Ramos (cell line): ENCODE data around the gene TGM2.
"Not testable (repeated sequence)": the region's sequence is repeated elsewhere in the genome, so short reads cannot be mapped to it uniquely, and the experiment has no call there.

Experiments
- in situ Hi-C: fragments of 300-500 bp; cut with MboI; formaldehyde crosslinking; loops from one replicate; pipeline ENCODE4 v1.14.3; 2022; ENCODE audit warnings: low sequenced_read_pairs; ENCODE audit not compliant: unreplicated experiment

The TGM2 gene

DNA sequence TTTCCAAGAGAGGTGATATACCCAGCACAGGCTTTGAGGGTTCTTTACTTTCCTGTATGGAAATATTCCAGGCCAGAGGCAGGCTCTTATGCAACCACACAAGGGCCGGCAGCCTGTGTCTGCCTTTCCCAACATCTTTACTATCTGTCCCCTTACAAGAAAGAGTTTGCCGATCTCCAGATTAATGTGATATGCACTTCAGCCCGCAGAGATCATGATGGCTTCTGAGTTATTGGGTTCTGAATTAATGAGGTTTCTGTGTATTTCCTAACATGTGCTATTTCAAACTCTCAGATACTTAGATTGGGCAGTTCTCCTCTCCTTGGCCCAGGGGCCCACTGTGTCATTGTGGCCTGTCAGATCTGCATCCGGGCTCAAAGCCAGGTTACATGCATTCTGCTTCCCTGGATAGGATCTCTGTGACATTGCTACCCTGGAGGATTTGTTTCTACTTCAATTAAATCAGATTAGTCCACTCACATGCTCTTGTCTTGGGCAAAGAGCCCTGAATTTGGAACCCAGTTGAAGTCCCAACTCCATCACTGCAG is 56.6 kb downstream of the TGM2 start:
- in situ Hi-C loops, result no loop called here

DNA sequence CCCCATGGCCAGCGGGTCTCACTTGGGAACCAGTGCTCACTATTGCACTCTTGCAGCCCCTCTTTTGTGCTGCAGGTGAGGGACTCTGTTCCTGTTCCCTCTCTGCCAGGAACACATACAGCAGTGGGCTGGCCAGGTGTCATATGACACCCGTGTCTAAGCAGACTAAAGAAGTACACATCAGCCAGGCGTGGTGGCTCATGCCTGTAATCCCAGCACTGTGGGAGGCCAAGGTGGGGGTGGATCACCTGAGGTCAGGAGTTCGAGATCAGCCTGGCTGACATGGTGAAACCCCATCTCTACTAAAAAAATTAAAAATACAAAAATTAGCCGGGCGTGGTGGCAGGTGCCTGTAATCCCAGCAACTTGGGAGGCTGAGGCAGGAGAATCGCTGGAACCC is 57.2 kb downstream of the TGM2 start:
- in situ Hi-C loops, result not testable (repeated sequence)

DNA sequence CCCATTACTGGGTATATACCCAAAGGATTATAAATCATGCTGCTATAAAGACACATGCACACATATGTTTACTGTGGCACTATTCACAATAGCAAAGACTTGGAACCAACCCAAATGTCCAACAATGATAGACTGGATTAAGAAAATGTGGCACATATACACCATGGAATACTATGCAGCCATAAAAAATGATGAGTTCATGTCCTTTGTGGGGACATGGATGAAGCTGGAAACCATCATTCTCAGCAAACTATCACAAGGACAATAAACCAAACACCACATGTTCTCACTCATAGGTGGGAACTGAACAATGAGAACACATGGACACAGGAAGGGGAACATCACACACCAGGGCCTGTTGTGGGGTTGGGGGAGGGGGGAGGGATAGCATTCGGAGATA is 57.7 kb downstream of the TGM2 start:
- in situ Hi-C loops, result not testable (repeated sequence)

DNA sequence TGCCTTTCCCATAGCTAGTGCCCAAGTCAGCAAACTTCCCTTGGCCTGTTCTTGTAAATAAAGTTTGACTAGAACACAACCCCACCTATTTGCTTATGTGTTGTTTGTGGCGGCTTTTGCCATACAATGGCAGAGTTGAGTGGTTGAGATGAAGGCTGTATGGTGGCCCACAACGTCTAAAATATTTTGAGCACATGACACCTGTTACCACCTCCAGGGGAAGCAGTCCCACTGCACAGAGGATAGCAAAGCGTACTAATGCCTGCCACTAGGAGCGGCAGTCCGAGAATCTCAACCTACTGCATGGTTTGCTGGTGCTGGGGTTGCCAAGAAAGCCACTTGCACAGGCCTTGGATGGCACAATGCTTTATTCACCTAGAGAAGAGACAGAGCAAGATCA is 58.6 kb downstream of the TGM2 start:
- in situ Hi-C loops, result no loop called here

DNA sequence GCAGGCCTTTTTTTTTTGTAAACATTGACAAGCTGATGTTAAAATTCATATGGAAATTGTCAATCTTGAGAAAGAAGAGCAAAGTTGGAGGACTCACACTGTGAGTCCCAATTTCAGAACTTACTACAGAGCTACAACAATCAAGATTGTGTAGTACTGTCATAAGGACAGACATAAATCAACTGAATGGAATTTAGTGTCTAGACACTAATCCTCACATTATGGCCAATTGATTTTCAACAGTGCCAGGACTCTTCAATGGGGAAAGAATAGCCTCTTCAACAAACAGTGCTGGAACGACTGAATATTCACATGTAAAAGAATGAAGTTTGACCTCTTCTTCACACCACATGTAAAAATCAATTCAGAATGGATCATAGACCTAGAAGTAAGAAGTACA is 60.8 kb downstream of the TGM2 start:
- in situ Hi-C loops, result no loop called here

DNA sequence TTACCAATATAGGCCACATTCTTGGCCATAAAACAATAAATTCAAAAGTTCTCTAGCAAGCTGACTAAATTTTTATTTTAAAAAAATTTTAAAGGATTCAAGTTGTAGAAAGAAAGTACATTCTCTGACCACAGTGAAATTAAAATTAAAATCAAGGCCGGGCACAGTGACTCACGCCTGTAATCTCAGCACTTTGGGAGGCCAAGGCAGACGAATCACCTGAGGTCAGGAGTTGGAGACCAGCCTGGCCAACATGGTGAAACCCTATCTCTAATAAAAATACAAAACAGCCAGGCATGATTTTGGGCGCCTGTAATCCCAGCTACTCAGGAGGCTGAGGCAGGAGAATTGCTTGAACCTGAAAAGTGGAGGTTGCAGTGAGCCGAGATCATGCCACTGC is 62.9 kb downstream of the TGM2 start:
- in situ Hi-C loops, result not testable (repeated sequence)

DNA sequence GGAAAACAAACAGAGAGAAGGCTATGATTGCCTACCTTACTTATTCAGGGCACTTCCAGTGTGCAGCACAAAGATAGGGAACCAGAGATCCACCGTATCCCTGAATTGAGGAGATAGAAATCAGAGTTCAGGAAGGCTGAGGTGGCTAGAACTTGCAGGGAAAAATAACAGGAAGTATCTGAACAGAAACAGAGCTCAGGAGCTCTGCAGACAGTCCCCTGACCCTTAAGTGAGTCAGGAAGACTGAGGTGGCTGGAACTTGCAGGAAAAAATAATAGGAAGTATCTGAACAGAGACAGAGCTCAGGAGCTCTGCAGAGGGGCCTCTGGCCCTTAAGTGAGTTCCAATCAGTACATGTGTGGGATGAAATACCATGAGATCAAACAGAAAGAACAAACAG is 66.1 kb downstream of the TGM2 start:
- in situ Hi-C loops, result no loop called here

DNA sequence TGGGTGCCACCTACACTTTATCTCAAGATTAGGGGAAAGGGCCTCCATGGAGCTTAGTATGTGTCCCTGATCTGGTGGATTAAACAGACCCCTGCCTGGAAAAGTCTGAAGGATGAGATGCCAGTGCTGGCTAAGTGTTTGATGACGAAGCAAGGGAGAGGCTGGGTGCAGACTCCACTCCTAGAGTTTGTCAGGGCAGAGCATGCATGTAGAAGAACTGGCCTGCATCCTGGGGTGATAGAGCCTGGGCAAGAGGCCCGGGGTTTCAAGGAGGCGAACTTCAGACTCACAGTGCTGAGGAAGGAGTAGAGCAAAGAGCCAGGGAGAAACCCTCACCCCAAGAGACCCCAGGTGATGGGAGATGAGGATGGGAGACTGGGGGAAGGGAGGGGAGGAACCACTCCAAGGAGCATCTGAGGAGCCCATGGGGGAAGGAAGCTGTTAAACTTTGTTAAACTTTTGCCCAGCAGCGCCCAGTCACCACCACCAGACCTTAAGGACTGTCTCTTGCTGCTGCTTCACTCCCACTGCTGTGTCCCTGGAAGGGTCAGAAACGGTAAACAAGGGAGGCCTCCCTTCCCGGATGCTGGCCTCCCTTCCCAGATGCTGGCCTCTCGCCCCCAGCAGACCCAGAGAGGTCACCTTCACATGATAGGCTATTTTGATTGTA is 69.9 kb downstream of the TGM2 start:
- in situ Hi-C loops, result no loop called here

DNA sequence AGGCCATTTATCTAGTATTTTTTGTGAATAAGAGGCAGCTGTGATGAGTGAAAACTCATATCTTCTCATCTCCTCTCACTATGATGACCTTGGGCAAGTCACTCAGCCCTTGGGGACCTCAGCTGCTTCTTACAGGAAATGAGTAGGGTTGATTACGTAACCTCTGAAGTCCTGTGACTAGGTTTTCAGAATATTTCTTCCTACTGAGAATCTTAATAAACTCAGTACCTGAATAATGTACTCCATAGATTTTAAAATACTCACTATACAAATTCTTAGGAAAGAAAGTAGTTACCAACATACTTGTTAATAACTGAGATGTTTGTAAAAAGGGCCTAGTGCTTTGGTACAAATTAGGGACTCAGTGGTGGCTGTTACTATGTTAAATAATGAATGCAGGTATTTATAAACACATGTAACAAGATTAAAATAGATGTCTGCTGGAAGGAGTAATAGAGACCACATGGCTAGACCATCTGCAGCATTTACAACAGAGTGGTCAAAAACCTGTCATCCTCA is 70.6 kb downstream of the TGM2 start:
- in situ Hi-C loops, result no loop called here

DNA sequence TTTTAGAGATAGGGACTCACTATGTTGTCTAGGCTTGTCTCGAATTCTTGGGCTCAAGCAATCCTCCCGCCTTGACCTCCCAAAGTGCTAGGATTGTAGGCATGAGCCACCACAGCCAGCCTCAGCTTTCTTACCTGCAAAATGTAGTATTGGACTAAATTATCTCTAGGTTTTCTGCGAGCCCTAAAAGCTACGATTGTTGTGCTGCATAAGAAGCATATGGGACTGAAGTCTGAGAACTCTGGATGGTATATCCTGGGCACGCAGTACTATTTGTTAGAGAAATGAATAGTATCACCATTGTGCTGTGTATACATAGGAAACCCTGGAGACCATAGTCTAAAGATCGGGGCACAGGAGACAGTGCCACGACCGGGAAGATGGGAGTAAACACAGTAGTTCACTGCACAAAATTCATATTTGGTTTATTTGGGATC is 71.4 kb downstream of the TGM2 start:
- in situ Hi-C loops, result no loop called here

DNA sequence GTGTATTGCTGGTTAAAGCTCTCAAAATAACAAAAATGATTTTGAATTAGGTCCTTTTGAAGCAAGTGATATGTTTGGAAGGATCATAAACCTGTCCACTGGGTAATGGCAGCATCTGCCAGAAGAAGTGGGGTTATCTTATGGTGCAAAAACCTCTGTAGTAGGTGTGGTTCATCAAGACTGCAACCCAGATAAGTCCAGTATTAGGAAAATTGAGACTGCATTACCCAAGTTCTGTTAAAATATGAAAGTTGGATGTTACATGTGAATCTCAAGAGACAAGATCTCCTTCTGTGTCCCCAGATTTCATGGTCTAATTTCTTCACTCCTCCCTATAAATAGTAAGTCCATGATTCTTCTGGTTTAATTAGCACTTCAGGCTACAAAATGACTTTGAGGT is 72.2 kb downstream of the TGM2 start:
- in situ Hi-C loops, result no loop called here

DNA sequence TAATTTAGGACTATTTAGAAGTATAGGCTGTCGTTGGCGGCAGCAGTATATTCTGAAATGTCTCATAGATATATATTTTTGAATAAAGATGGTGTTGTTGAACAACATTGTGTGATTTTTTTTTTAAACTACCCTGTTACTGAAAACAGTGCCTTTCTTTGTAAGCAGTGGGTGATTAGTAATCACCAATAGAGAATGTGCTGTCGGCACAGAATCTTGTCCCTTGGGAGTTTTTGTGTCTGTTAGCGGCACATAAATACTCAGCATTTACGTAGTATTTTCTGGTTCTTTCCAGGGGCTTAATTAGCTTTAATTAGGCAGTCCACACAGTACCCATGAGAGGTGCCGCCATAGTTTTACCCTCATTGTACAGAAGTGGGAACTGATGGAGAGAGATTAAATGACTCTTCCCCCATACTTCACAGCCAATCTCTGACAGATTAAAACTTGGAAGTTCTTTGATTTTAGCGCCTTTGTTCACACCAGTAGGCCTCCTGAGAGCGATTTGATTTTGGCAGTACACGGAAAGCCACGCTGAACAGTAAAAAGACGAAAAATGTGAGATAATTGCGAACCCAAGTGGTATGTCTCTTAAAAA is 72.7 kb downstream of the TGM2 start:
- in situ Hi-C loops, result no loop called here

DNA sequence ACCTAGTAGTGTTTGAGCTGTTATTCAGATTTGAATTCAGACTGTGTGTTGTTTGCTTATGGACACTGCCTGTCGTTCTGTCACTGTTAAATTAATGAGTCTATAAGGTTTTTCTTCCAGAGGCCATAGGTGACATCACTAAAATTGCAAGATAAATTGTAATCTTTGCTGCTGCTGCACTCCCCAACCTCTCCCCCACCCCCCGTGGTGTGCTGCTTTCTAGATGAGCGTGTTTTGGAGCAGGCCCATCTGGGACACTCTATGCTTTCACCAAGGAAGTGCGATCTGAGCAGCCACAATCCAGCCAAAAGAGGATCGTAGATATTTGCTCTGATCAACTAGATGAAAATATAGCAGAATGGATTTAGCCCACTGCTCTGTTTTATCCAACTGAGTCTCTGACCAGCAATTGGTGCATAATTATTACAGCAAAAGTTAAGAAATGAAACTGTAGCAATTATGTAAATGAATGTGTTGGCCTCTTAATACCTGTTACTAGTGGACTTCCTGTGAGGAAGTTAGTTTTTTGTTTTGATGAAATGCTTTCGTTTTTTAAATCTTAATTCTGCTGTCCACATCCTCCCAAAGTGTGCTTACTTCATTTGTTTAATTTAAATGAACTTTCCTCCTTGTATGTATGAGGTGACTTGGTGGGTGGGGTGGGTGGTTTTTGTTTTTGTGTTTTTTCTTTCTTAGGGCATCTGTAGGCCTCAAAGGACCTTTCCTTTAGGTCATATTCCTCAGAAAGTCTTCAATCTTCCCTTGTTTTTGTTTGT is 73.4 kb downstream of the TGM2 start:
- in situ Hi-C loops, result no loop called here

DNA sequence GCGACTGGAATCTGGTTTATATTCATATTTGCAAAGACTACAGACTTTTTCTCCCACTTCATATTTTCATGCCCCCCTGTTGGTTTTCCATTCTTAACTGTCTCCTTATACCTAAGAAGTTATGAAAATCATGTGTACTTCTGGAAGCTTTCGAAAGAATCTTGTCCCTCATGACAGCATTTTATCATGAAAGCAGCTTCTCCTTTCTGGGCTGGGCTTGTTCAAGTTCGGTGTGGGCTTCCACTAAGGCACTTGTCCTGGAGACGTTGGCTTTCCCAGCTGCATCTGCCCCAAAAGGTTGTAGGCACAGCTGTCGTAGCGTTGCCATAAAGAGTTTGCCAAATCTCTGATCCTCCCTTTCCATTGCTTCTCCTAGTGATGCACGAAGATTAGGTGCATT is 75.0 kb downstream of the TGM2 start:
- in situ Hi-C loops, result no loop called here

DNA sequence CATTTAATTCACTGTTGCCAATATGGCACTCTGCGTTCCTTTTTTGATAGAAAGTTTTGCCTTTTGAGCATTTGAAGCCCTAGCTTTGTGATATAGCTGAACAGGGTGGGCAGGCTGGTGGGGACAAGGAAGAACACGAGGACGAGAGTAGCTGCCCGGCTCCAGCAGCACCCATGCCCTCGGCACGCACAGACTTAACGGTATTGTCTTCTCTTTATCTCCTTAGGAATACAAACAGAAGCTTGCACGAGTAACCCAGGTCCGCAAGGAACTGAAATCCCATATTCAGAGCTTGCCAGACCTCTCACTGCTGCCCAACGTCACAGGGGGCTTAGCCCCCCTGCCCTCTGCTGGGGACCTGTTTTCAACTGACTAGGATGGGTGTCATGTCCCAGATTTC is 75.6 kb downstream of the TGM2 start:
- in situ Hi-C loops, result no loop called here

DNA sequence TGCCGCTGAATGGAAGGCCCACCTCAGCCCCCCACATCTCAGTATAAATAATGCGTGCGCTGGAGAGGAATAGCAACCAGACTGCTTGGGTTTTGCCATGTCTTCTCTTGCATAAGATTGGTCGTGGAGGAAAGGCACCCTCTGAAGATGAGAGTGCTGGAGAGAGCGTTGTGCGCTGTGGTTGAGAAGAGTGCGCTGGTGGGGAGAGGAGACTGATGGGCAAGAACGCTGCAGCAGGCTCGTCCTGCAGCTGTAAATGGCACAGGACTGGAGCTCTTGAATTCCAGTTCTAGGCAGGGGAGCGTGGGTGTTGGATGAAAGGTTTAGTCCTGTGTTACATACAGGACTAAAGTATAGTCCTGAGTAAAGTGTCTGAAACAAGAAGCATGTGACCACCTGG is 80.0 kb downstream of the TGM2 start:
- in situ Hi-C loops, result no loop called here

DNA sequence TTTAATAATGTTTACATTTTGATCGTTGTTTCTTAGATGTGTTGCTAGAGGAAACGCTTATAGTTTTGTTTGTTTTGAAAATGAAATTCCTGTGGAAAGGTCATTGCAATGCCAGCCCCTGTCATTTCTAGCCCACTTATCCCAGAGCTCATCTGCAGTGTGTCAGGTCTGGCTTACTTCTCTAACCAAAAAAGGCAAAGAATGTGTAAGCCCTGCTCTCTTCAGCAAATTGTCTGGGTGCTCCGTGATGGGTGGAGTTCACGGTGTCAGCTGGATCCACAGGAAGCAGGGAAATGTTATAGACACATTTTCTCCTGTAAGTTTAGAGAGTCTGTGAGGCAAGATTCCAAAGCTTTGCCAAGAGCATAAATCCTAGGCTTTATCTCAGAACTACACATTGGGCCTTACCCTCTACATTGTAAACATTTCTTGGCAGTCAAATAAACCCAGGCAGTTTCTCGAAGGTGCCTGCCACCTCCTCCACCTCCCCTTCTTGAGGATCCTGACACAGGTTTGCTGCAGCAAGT is 80.6 kb downstream of the TGM2 start:
- in situ Hi-C loops, result no loop called here

DNA sequence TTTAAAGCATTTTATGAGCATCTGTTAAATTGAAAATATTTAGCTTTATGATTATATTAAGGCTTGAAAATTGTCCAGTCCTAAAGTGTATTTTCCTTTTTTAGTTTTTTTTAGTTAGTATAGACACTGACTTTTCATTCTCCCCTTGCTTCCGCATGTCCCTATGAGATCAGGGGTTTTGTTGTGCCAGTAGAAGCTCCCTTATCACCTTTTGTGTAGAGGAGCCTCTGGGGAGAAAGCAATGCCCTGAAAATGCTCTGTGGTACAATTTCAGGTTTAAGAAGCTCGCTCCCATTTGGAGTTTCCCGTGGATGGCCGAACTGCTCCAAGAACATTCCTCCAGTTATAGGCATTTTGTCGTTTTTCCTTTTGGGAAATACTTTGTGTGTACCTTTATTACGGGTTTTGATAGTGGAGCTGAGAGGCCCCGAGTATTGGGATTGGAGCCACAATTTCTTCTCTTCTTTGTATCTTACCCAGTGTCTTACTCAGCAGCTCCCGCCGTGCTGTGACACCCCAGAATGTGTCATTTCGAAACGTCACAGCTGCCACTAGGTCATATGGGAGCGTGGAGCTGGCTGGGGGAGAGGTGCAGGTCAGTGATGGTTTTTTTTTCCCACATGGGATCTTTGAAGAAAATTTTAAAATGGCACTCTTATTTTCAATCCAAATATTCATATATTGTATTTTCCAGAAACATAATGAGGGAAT is 81.6 kb downstream of the TGM2 start:
- in situ Hi-C loops, result no loop called here

DNA sequence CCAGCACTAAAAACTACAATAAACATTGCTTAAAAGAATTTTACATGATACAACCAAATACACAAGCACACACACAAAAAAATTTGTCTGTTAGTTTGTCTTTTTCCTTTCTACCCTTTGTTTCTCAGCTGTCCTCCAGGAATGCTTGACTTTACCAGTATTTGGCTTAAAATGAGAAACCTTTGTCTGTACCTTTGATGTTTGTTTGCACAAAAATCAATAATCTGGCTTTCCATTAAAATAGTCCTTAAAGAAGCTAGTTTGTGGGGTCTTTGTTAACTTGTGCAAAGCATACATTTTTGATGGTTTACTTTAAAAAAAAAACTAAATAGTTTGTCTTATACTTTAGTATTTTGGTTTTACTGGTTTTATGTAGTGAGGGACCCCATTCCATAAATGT is 82.2 kb downstream of the TGM2 start:
- in situ Hi-C loops, result no loop called here

DNA sequence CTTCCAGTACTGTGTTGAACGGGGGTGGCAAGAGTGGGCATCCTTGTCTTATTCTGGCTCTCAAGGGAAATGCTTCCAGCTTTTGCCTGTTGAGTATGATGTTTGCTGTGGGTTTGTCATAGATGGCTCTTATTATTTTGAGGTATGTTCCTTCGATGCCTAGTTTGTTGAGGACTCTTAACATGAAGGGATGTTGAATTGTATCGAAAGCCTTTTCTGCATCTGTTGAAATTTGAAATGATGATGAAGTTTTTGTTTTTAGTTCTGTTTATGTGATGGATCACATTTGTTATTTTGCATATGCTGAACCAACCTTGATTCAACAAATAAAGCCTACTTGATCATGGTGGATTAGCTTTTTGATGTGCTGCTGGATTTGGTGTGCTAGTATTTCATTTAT is 83.5 kb downstream of the TGM2 start:
- in situ Hi-C loops, result no loop called here
